GM18907 (cell line): Measurements from ENCODE around the gene KCNN3.
A peak's percentile ranks its signal among the peaks of the same experiment; 100 is the strongest.
"Not testable (repeated sequence)": the region's sequence is repeated elsewhere in the genome, so short reads cannot be mapped to it uniquely, and the experiment has no call there.

Experiments
- ATAC-seq: cut with Tn5 transposase; IDR thresholded peaks from one replicate; pipeline ENCODE4 v1.9.1; 2021; ENCODE audit warnings: mild to moderate bottlenecking, moderate library complexity; ENCODE audit not compliant: unreplicated experiment

Gene KCNN3

GRCh38 chr1:154870115-154870571, at the start of gene KCNN3:
TSS of gene KCNN3 (minus strand) at chr1:154870281. CDS start at chr1:154869964, 317 bp downstream.
- ATAC-seq: peak; percentile 77

GRCh38 chr1:154913273-154913672, 43.2 kb upstream of the KCNN3 start:
- no peak for ATAC-seq

DNA sequence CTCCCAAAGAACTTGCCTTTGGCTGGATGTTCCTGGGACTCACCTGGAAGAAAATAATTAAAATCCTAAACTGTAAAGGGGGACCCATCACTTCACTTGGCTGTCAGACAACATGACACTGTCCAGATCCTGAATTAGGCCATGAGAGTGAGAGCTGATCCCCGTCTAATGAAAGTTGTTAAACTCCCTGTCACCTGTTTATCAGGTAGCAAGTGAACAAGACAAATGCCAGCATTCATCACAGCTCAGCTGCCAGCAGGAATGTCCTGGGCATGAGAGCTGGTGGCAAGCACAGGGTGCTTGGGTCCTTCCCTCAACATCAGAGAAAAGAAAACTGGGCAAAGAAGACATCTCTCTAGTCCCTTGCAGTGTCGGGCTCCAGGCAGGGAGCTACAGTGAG, 42.7 kb upstream of the KCNN3 start:
- no peak for ATAC-seq

DNA sequence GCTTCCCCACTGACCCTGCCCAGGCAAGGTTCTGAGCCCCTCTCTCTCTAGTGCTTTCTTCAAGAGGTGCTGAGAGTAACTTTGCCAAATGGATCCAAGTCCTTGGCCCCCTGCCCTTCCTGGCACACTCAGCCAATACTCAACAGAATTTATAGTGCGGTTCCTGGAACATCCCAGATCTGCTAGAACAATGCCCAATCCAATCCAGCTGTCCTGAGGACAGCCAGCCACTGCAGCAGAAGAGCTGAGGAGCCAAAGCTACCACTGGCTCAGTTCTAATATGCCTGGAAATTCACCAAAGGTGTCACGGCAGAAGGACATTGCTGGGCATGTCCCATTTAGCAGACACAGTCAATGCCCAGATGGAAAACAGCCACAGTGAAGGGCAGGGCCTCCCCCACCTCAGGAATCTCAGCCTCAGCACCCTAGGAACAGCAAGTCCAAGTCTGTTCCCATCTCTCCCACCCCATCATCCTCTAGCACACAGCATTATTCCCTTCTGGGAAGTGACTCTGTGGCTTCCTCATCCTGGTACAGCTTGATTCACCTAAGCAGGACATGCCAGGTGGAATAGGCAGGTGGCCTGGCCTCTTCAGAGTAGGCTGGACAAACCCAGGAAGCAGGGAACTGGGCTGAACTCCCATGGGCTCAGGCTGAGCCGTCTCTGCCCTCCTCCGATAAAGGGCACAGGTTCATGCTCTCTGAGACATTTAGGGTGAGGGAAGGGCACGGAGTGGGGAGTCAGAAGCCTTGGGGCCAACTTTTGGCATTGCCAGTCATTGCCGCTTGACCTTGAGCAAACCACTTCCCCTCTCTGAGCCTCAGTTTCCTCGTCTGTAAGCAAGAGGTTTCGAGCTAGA, 41.8 kb upstream of the KCNN3 start:
- no peak for ATAC-seq

- ATAC-seq: no peak
Measured at GRCh38 chr1:154910851-154911250, 40.8 kb upstream of the KCNN3 start.

- no peak for ATAC-seq
Measured at GRCh38 chr1:154908937-154909336, 38.9 kb upstream of the KCNN3 start.

DNA sequence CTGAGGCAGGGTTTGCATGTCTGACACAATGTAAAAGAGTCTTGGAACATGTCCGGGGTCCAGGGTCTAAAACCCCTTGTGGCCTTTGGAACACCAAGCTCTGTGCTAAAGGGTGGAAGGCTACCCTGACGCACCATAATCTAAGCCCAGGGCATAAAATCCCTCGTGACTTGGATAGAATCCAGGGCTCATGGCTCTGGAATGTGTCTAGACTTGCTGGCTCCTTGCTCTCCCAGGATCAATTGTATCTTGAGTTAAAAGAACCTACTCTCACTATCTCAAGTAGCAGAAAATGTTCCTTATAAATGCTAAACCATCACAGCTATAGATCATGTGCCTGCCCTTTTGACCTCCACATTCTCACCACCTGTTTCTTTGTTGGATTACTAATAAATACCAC, 38.0 kb upstream of the KCNN3 start:
- not testable (repeated sequence) for ATAC-seq

GRCh38 chr1:154906621-154907081, 36.6 kb upstream of the KCNN3 start:
- ATAC-seq: no peak

GRCh38 chr1:154902938-154903566, 33.0 kb upstream of the KCNN3 start:
- no peak for ATAC-seq

DNA sequence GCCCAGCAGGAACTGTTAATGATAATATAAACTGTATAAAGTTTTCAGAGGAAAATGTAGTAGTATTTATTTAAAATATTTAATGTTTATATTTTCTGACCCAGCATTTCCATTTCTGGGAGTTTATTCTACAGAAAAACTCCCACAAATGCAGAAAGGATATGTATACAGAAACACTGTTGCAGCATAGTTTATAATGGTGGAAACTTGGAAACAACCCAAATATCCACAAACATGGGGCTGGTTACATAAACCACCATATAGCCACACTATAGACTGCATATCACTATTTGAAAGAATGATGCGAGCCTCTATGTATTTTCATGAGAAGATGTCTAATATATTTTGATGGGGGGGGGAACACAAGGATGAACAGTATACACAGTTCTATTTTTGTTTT, 31.5 kb upstream of the KCNN3 start:
- no peak for ATAC-seq

- ATAC-seq: no peak
Measured at GRCh38 chr1:154899041-154899440, 29.0 kb upstream of the KCNN3 start.

- no peak for ATAC-seq
Measured at GRCh38 chr1:154896771-154897286, 26.7 kb upstream of the KCNN3 start.

DNA sequence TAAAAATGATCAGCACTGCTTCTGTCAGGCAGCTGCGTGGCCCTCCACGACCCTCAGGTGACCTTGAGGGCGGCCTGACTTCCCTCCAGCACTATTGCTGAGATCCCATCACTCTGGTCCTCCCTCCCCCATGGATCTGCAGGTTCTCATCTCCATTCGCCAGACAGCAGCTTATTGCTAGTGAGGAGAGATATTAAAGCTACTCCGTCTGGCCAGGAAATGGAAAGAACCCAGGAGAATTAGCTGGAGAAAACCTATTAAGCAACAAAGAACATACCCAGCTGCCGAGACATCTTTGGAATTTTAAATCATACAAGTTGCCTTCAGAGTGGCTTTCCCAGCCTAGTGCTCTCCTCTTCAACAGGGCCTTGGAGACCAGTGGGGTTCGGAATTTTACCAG, 25.7 kb upstream of the KCNN3 start:
- ATAC-seq: no peak

- ATAC-seq: no peak
Measured at GRCh38 chr1:154891452-154891851, 21.4 kb upstream of the KCNN3 start.

DNA sequence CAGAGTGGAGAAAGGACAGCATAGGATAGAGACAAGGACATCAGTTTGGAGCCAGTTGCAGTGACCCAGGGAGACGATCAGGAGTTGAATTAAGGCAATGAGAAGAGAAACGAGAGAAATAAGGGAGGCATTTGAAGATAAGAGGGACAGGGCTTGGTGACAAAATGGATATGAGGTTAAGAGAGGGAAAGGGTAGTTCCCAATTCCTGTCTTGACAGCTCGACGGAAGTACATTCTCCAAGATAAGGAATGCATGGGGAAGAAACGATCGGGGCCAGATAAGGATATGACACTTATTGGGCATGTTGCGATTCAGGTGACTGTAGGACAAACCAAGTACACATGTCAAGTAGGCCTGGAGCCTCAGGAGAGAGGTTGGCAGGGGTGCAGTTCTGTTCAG, 18.7 kb upstream of the KCNN3 start:
- no peak for ATAC-seq

- ATAC-seq: no peak
Measured at GRCh38 chr1:154886281-154887015, 16.4 kb upstream of the KCNN3 start.

DNA sequence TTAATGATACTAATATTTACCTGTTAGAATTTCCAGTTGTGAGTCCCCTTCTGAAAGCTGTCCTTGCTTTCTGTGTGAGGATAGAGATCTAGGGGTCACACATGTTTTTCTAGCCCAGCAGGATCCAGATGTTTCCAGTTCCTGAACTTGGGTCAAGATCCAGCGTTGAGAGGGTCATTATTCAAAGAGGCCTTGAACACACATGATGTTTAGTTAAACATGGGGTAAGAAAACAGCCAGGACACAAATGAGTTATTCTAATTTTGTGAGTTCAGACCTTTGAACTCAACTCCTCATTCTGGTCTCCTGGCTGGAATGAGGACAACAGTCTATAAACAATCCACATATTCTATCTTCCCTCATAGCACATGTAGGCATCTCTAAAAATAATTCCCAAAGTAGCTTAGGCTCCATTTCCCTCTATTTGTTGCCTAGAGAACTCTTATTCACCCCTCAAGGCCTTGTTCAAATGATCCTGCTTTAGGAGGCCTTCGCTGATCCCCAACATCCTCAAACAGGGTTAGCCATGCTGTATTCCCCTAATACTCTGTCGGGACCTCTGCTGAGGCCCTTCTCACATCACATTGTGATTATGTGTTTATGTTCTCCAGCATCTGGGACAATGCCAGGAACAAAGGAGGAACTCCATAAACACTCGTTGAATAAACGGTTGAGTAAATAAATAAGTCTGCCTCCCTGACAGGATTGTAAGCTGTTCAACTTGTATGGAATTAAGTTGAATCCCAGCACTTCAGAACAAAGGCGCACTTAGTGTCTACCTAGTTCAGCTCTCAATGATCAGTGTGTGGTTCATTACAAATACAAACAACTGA, 15.0 kb upstream of the KCNN3 start:
- no peak for ATAC-seq

GRCh38 chr1:154883919-154884868, 14.1 kb upstream of the KCNN3 start:
- ATAC-seq: no peak

GRCh38 chr1:154881820-154882535, 11.9 kb upstream of the KCNN3 start:
- no peak for ATAC-seq
